ENCODE results near the gene ATP5PF. TPM values are rescaled to one million over a fixed set of nuclear protein-coding genes. Genes with fewer than 3 reads are reported as not detected.

ATP5PF gene
- total RNA-seq, 4 donors from 2014 or later: 41.2 to 113 (median 51.7) TPM

GRCh38 chr21:25764065-25764464, 29.4 kb upstream of the ATP5PF start:
- Histone ChIP-seq H3K36me3 (peaks cover 0 to 77% (median 11%) of the 10 kb centered on the region in 3 donors), H3K4me1 (no peaks in the 10 kb centered on the region)

GRCh38 chr21:25760677-25761076, 26.0 kb upstream of the ATP5PF start:
- H3K27me3 ChIP-seq: no peaks in the 10 kb centered on the region
- peaks cover 0 to 7% (median 0%) of the 10 kb centered on the region in 4 donors for H3K4me1 ChIP-seq
- H3K36me3 ChIP-seq: peaks cover 0 to 75% (median 16%) of the 10 kb centered on the region in 3 donors
- DNase-seq (ENCODE audit: low spot score in 2 of 2): no peak
- no peak overlapping the region for H3K4me3 ChIP-seq
- no peak overlapping the region for H3K27ac ChIP-seq
- 95 to 97% methylated on average over 1 of the region's 1 CpG for WGBS, 2 donors
- H3K9me3 ChIP-seq: no peaks in the 10 kb centered on the region
- no peak for TF ChIP-seq POLR2A (IDR thresholded peaks at IDR 0.05)
- TF ChIP-seq CTCF (IDR thresholded peaks at IDR 0.05): no peak
- TF ChIP-seq EP300 (IDR thresholded peaks at IDR 0.05): no peak

More at GRCh38 chr21:25764065-25764464, 29.4 kb upstream of the ATP5PF start:
- 86 to 97% methylated on average over 3 of the region's 3 CpGs for WGBS, 2 donors
- H3K27me3 ChIP-seq: no peaks in the 10 kb centered on the region
- H3K9me3 ChIP-seq: no peaks in the 10 kb centered on the region
- no peak overlapping the region for H3K4me3 ChIP-seq
- no peak overlapping the region for H3K27ac ChIP-seq
- TF ChIP-seq EP300 (IDR thresholded peaks at IDR 0.05) (no peak), POLR2A (IDR thresholded peaks at IDR 0.05) (no peak), CTCF (IDR thresholded peaks at IDR 0.05) (no peak)
- DNase-seq (ENCODE audit: low spot score in 2 of 2): no peak

GRCh38 chr21:25760061-25760460, 25.4 kb upstream of the ATP5PF start:
- no peaks in the 10 kb centered on the region for H3K27me3 ChIP-seq
- H3K4me3 ChIP-seq: no peak overlapping the region
- TF ChIP-seq EP300 (IDR thresholded peaks at IDR 0.05) (no peak), CTCF (IDR thresholded peaks at IDR 0.05) (no peak), POLR2A (IDR thresholded peaks at IDR 0.05) (no peak)
- WGBS, 2 donors: 90 to 92% methylated on average over 3 of the region's 3 CpGs
- H3K27ac ChIP-seq: no peak overlapping the region
- peaks cover 0 to 7% (median 0%) of the 10 kb centered on the region in 4 donors for H3K4me1 ChIP-seq
- peaks cover 0 to 75% (median 16%) of the 10 kb centered on the region in 3 donors for H3K36me3 ChIP-seq
- no peaks in the 10 kb centered on the region for H3K9me3 ChIP-seq
- DNase-seq (ENCODE audit: low spot score in 2 of 2): no peak

- no peak for DNase-seq (ENCODE audit: low spot score in 2 of 2)
- TF ChIP-seq CTCF (IDR thresholded peaks at IDR 0.05) (no peak), POLR2A (IDR thresholded peaks at IDR 0.05) (no peak)
- Histone ChIP-seq H3K9me3 (no peaks in the 10 kb centered on the region), H3K36me3 (peaks cover 0 to 77% (median 16%) of the 10 kb centered on the region in 3 donors), H3K4me3 (no peak overlapping the region), H3K27ac (no peak overlapping the region), H3K4me1 (peaks cover 0 to 7% (median 0%) of the 10 kb centered on the region in 4 donors), H3K27me3 (no peaks in the 10 kb centered on the region)
- WGBS, 2 donors: 84 to 88% methylated on average over 1 of the region's 1 CpG
Measured at GRCh38 chr21:25759573-25759972, 24.9 kb upstream of the ATP5PF start.

- Histone ChIP-seq H3K9me3 (no peaks in the 10 kb centered on the region), H3K4me3 (no peak overlapping the region), H3K36me3 (peaks cover 0 to 74% (median 12%) of the 10 kb centered on the region in 3 donors), H3K4me1 (peaks cover 0 to 7% (median 0%) of the 10 kb centered on the region in 4 donors), H3K27ac (no peak overlapping the region), H3K27me3 (no peaks in the 10 kb centered on the region)
- no peak for TF ChIP-seq POLR2A (IDR thresholded peaks at IDR 0.05)
- TF ChIP-seq EP300 (IDR thresholded peaks at IDR 0.05): no peak
- no peak for TF ChIP-seq CTCF (IDR thresholded peaks at IDR 0.05)
- DNase-seq (ENCODE audit: low spot score in 2 of 2): no peak
Measured at GRCh38 chr21:25757531-25757930, 22.8 kb upstream of the ATP5PF start.
